ENCODE data around the gene RIMBP2. TPM values are rescaled to one million over a fixed set of nuclear protein-coding genes. Genes with fewer than 3 reads are reported as not detected.

RIMBP2 gene
- total RNA-seq, 1 experiment from 2014 or later, result not detected

DNA sequence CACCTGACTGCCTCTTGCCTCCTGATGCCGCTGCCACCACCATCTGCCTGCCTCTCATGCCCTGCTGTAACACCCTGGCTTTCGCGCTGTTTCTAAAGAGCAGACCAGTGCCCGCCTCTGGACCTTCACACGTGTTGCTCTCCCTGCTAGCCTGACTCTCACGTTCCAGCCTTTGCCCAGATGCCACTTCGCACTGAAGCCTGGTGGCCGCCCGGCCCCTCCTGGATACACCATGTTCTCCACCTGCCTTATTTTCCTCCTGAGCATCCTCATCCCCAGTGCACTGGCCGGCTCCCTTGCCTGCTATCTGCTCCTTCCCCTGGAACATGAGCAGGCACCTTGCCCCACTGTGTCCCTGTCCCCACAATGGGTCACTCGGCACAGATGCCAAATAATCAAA lies 231.9 kb downstream of the RIMBP2 start:
- DNase-seq (ENCODE audit: low spot score), result no peak

DNA sequence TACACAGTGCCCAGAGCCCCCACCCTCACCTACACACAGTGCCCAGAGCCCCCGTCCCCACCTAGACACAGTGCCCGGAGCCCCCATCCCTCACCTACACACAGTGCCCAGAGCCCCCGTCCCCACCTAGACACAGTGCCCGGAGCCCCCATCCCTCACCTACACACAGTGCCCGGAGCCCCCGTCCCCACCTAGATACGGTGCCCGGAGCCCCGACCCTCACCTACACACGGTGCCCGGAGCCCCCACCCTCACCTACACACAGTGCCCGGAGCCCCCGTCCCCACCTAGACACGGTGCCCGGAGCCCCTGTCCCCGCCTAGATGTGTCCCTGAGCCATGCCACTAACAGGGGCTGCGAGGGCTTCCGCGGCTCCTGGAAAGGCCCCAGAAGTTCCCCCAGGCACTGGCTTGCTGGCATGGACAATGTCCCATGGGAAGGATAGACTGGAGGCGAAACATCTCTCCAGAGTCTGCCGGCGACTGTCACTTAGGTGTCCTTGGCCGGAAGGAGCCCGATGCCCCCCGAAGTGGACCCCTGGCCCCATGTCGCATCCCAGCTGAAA lies 232.4 kb downstream of the RIMBP2 start:
- DNase-seq (ENCODE audit: low spot score), result no peak

- no peak for DNase-seq (ENCODE audit: low spot score)
These were observed 233.7 kb downstream of the RIMBP2 start for GRCh38 chr12:130482448-130482847.

DNA sequence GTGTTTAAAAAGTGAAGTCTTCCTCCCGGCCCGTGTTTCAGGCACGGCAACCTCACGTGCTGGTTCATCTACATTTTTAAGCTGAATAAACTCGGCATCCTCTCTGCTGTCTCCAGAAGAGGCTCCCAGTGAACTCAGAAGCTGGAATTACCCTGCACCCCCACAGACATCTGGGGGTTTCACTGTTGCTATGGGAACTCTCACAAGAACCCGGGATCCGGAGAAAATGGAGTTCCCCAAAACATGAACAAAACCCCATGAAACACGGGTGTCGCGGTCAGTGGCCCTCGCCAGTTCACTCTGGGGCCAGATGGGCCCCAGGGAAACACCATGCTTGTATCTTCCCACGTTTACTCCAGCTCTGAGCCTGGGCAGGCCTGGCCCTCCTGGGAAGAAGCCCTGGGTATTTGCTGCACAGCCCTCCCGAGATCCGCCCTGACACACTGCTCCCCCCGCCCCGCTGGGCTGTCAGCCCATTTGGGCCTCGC lies 234.7 kb downstream of the RIMBP2 start:
- DNase-seq (ENCODE audit: low spot score), result no peak

DNA sequence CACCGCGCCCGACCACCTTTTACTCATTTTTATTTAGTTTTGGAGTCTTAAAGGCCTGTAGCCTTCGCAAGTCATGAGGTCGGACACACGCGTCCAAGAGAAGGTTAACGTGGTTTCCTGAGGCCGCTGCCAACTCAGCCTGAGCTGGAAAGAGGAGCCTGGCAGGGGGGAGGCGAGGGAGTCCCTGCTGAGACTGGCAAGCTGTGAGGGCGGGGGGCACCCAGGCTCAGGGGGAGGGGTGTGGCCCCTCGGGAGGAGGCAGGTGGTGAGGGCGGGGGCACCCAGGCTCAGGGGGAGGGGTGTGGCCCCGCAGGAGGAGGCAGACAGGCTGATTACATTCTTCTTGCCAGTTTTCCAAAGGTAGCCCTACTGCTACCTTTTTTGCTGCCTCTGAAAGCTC lies 235.2 kb downstream of the RIMBP2 start:
- no peak for DNase-seq (ENCODE audit: low spot score)

GRCh38 chr12:130480231-130480630 lies 235.9 kb downstream of the RIMBP2 start:
- DNase-seq (ENCODE audit: low spot score), result no peak

- no peak for DNase-seq (ENCODE audit: low spot score)
These were observed 236.5 kb downstream of the RIMBP2 start for GRCh38 chr12:130479401-130480125.

GRCh38 chr12:130478786-130479185 lies 237.3 kb downstream of the RIMBP2 start:
- no peak for DNase-seq (ENCODE audit: low spot score)

- no peak for DNase-seq (ENCODE audit: low spot score)
These were observed 238.4 kb downstream of the RIMBP2 start for GRCh38 chr12:130477701-130478100.

- no peak for DNase-seq (ENCODE audit: low spot score)
These were observed 238.8 kb downstream of the RIMBP2 start for GRCh38 chr12:130477266-130477665.

DNA sequence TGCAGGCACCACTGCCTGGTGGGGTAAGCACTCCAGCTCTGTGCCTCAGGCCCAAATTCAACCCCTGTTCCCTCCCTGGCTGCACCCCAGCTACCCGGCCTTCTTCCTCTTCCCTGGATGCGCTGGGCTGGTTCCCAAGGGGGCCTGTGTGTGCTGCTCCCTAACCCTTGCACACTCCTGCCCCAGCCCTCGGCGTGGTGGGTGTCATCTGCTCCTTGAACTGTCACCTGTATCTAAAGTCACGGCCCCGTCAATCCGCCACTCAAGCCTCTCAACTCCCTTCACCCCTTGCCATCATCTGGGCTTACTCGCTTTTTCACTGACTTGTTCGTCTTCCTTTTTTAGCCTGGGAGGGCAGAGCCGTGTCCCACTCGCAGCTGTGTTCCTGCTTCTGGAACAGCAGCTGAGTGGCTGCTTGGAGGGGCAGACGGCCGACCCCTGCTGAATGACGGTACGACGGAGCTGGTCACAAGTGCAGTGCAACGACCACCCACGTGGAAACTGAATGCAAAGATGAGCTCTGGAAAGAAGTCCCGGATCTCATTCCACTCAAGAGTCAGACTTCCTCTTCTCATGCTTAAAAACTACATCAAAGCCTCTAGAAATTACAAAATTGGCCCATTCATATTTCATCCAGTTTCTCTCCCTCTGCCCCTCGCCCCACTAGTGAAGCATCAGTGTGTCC lies 239.5 kb downstream of the RIMBP2 start:
- DNase-seq (ENCODE audit: low spot score), result no peak

- DNase-seq (ENCODE audit: low spot score), result no peak
These were observed 241.4 kb downstream of the RIMBP2 start for GRCh38 chr12:130474599-130475269.

GRCh38 chr12:130473266-130473665 lies 242.8 kb downstream of the RIMBP2 start:
- DNase-seq (ENCODE audit: low spot score), result no peak

DNA sequence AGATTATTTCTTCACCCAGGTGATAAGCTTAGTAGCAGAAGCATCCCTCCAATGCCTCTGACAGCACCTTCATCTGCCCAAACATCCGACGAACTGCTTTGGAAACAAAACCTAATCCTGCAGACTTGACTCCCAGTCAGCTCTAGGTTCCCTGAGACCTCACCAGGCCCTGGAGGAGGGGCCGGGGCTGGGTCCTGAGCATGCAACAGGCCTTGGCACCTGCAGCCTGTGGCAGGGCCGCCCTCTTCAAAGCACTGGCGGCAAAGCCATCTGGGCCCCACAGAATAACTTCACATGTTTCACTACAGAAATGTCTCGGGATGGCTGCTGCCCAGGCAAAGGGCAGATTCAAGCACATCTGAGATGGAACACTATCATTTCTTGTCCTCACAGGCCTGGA lies 245.1 kb downstream of the RIMBP2 start:
- DNase-seq (ENCODE audit: low spot score), result no peak

DNA sequence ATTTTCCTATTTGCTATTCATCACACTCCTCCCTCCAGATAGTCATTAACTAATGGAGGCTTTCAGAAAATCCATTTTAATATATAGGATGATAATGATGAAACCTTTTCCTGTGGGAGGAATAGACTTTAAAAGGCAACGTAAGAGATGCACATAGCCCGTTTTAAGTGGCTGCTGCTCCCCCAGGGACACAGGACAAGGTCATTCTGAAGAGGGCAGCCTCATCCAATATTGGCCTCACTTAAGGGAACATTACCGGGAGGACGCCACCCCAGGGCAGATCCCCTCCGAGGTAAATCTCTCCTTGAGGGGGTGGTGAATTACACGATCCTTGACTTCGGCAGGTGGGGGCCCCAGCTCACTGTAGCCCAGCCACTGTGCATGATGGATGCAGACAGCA lies 246.5 kb downstream of the RIMBP2 start:
- no peak for DNase-seq (ENCODE audit: low spot score)

DNA sequence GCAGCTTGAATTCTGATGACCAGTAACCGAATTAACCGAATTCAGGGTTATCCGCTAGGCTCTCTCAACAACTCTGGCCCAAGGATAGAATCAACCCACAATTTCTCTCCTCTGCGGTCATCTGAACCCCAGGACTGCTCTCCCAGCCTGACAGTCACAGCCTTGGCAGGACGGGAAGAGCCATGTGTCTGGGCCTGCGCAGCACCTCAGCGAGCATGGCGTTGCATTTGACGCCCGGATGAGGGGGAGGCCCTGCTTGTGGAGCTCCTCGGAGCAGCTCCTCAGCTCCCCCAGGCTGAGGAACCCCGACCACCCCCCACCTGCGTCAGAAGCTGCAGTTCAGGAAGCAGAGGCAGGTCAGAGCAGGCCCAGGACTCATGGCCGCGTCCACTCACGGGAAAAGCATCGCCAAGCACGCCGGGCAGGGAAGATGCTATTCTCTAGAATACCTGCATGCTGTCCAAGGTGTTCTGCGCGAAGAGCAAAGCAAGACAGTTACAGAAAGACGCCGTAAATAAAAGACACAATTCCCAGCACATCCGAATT lies 247.3 kb downstream of the RIMBP2 start:
- no peak for DNase-seq (ENCODE audit: low spot score)

DNA sequence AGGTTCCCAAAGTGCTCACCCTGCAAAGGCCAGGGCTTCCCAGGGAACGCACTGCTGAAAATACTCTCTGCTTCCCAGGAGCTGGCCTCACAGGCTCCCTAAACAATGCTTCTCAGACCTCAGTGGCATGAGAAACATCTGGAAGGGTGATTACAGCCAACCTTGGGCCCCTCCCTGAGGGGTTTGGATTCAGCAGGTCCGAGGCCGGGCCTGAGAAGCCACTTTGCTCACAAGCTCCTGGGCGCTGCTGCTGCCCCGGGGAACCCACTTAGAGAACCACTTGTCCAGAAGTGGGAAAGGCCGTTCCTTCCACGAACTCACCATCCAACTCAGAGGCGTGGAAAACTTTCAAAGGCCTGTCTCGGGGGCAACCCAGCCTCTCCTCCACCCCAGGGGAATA lies 247.9 kb downstream of the RIMBP2 start:
- DNase-seq (ENCODE audit: low spot score), result no peak

- DNase-seq (ENCODE audit: low spot score), result no peak
These were observed 250.5 kb downstream of the RIMBP2 start for GRCh38 chr12:130465626-130466025.

DNA sequence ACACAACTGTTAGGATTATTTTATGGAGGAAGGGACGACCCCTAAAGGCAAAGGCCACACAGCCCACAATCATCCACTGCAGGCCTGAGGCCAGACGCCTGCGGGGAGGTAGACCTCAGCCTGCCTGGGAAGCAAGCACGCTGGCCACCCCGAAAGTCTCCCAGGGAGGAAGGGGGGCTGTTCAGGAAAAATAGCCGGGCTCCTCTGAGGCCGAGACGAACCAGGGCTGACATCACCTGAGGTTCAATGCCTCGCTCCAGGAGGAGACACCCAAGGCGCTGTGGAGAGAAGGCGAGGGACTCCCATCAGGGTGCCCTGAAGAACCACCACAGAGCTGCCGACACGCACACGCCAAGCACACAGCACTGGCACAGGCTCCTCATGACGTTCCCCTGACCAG lies 251.1 kb downstream of the RIMBP2 start:
- no peak for DNase-seq (ENCODE audit: low spot score)

- no peak for DNase-seq (ENCODE audit: low spot score)
These were observed 252.1 kb downstream of the RIMBP2 start for GRCh38 chr12:130463818-130464670.

DNA sequence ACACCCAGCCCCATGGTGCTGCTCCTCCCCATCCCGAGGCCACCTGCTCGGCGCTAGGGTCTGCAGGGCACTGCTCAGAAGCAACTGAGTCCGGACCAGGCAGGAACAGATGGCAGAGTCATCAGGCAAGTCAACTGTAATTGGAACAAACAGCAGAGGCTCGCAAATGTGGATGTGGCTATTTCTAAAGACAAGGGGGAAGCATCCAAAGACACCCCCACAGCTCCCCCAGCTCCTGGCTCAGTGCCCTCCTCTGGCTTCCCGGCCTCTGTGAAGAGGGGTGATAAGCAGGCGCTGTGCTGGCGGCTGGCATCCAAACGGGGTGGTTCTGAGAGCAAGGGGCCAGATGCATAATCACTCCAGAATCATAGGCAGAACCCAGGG lies 252.8 kb downstream of the RIMBP2 start:
- DNase-seq (ENCODE audit: low spot score), result no peak

All from A172 (cell line).